Hepatocyte (in vitro differentiated cells): ENCODE measurements around the gene CDC5L. TPM values are rescaled to one million over a fixed set of nuclear protein-coding genes. Genes with fewer than 3 reads are reported as not detected.
A peak's percentile ranks its signal among the peaks of the same experiment; 100 is the strongest.

Experiments
- DNase-seq: peaks from one replicate; pipeline ENCODE4 v3.0.0-alpha.2; 2016; ENCODE audit warnings: low spot score
- H2AFZ ChIP-seq: fragments of 200-600 bp; sonication (generic); 2 replicates; pipeline ENCODE4 v1.6.0; 2016; ENCODE audit warnings: antibody characterized with exemption, mild to moderate bottlenecking
- H3K27ac ChIP-seq: fragments of 200-600 bp; sonication (generic); 2 replicates; pipeline ENCODE4 v1.5.1; 2016; ENCODE audit warnings: mild to moderate bottlenecking
- H3K27me3 ChIP-seq: fragments of 200-600 bp; sonication (generic); 2 replicates; pipeline ENCODE4 v1.6.1; 2016
- H3K36me3 ChIP-seq: fragments of 200-600 bp; sonication (generic); replicated peaks from 2 replicates; pipeline ENCODE4 v1.5.1; 2016; ENCODE audit warnings: low read depth; ENCODE audit not compliant: insufficient read depth
- H3K4me1 ChIP-seq: fragments of 200-600 bp; sonication (generic); 2 replicates; pipeline ENCODE4 v1.5.1; 2016; ENCODE audit warnings: mild to moderate bottlenecking, moderate library complexity; ENCODE audit not compliant: insufficient read depth
- H3K4me2 ChIP-seq: fragments of 200-600 bp; sonication (generic); 2 replicates; pipeline ENCODE4 v1.6.0; 2016
- H3K4me3 ChIP-seq: fragments of 200-600 bp; sonication (generic); 2 replicates; pipeline ENCODE4 v1.5.1; 2016; ENCODE audit warnings: mild to moderate bottlenecking
- H3K79me2 ChIP-seq: fragments of 200-600 bp; sonication (generic); 2 replicates; pipeline ENCODE4 v1.6.0; 2017; ENCODE audit warnings: mild to moderate bottlenecking
- H3K9me2 ChIP-seq: fragments of 200-600 bp; sonication (generic); replicated peaks from 2 replicates; pipeline ENCODE4 v1.6.0; 2017; ENCODE audit warnings: mild to moderate bottlenecking; ENCODE audit not compliant: insufficient read depth
- H3K9me3 ChIP-seq: fragments of 200-600 bp; sonication (generic); 2 replicates; pipeline ENCODE4 v1.5.1; 2016; ENCODE audit warnings: low read depth, mild to moderate bottlenecking
- H4K20me1 ChIP-seq: fragments of 200-600 bp; sonication (generic); 2 replicates; pipeline ENCODE4 v1.6.0; 2016; ENCODE audit warnings: mild to moderate bottlenecking; ENCODE audit not compliant: insufficient read depth, poor library complexity, severe bottlenecking
- CTCF ChIP-seq: fragments of 200-600 bp; sonication (generic); IDR thresholded peaks from 2 replicates; pipeline ENCODE4 v1.5.1; 2016; ENCODE audit warnings: antibody characterized with exemption, mild to moderate bottlenecking; ENCODE audit not compliant: poor library complexity
- EZH2 ChIP-seq: fragments of 200-600 bp; sonication (generic); IDR thresholded peaks from 2 replicates; pipeline ENCODE4 v1.6.1; 2016; ENCODE audit warnings: antibody characterized with exemption, mild to moderate bottlenecking, borderline replicate concordance
- EZH2phosphoT487 ChIP-seq: fragments of 200-600 bp; sonication (generic); IDR thresholded peaks from one replicate; pipeline ENCODE4 v1.6.1; 2018; ENCODE audit warnings: antibody characterized with exemption, mild to moderate bottlenecking, low read depth, moderate library complexity; ENCODE audit not compliant: unreplicated experiment, severe bottlenecking
- WGBS: methylation state at CpG from one replicate; pipeline ENCODE4 v1.1.6; 2016; ENCODE audit warnings: low lambda C conversion rate; ENCODE audit errors: missing lambda C conversion rate; 5-methylcytosine and 5-hydroxymethylcytosine counted together
- polyA plus RNA-seq: library from polyadenylated mRNA; unstranded; fragments of >200 nt; fragmentation: Nextera tagmentation; extraction: Ambion mirVana; gene quantifications from 2 replicates; pipeline ENCODE4 v1.2.1, GENCODE V29; 2016
- total RNA-seq: library from RNA; depleted of rRNA; stranded (reverse); fragments of >200 nt; gene quantifications from 2 replicates; pipeline ENCODE4 v1.2.3, GENCODE V29; 2014

The CDC5L gene
- total and polyA plus RNA-seq, 2 experiments from 2014 or later: 10.0 to 23.1 TPM

GRCh38 chr6:44431118-44431725 lies 43.7 kb downstream of the CDC5L start:
- H3K4me1 ChIP-seq: peaks cover 14% of the 10 kb centered on the region
- no peaks in the 10 kb centered on the region for H3K9me3 ChIP-seq
- TF ChIP-seq EZH2phosphoT487 (no peak), CTCF (peak; percentile 80)
- H3K4me2 ChIP-seq: no peak overlapping the region
- no peak overlapping the region for H3K27ac ChIP-seq
- H4K20me1 ChIP-seq: peaks cover under 1% of the 10 kb centered on the region
- H3K79me2 ChIP-seq: peaks cover 22% of the 10 kb centered on the region
- no peaks in the 10 kb centered on the region for H3K27me3 ChIP-seq
- WGBS: 90% methylated on average over 1 of the region's 1 CpG
- no peak overlapping the region for H2AFZ ChIP-seq
- no peaks in the 10 kb centered on the region for H3K9me2 ChIP-seq
- no peak overlapping the region for H3K4me3 ChIP-seq
- DNase-seq: peak; percentile 66
- H3K36me3 ChIP-seq: no peaks in the 10 kb centered on the region

GRCh38 chr6:44432227-44432626 lies 44.7 kb downstream of the CDC5L start:
- Histone ChIP-seq H3K36me3 (no peaks in the 10 kb centered on the region), H4K20me1 (peaks cover 5% of the 10 kb centered on the region), H3K9me2 (no peaks in the 10 kb centered on the region), H2AFZ (no peak overlapping the region), H3K27me3 (no peaks in the 10 kb centered on the region), H3K4me3 (no peak overlapping the region), H3K79me2 (peaks cover 32% of the 10 kb centered on the region), H3K9me3 (no peaks in the 10 kb centered on the region), H3K27ac (no peak overlapping the region), H3K4me2 (no peak overlapping the region), H3K4me1 (peaks cover 14% of the 10 kb centered on the region)
- peak; percentile 8 for DNase-seq
- no peak for TF ChIP-seq EZH2phosphoT487
- TF ChIP-seq CTCF: no peak
- TF ChIP-seq EZH2: no peak
- WGBS: 53% methylated on average over 2 of the region's 2 CpGs

GRCh38 chr6:44432726-44433125 lies 45.2 kb downstream of the CDC5L start:
- DNase-seq: no peak
- Histone ChIP-seq H3K9me2 (no peaks in the 10 kb centered on the region), H4K20me1 (peaks cover 5% of the 10 kb centered on the region), H3K27me3 (no peaks in the 10 kb centered on the region), H3K9me3 (no peaks in the 10 kb centered on the region), H3K4me3 (no peak overlapping the region), H3K79me2 (peaks cover 33% of the 10 kb centered on the region), H3K36me3 (no peaks in the 10 kb centered on the region), H3K4me2 (no peak overlapping the region), H3K27ac (no peak overlapping the region), H2AFZ (no peak overlapping the region), H3K4me1 (peaks cover 14% of the 10 kb centered on the region)
- TF ChIP-seq EZH2 (no peak), CTCF (no peak), EZH2phosphoT487 (no peak)
- 92% methylated on average over 1 of the region's 1 CpG for WGBS

- no peaks in the 10 kb centered on the region for H3K9me3 ChIP-seq
These were observed 48.0 kb downstream of the CDC5L start for GRCh38 chr6:44435500-44435899.

More at GRCh38 chr6:44435500-44435899, 48.0 kb downstream of the CDC5L start:
- peaks cover 33% of the 10 kb centered on the region for H3K79me2 ChIP-seq
- 98% methylated on average over 3 of the region's 3 CpGs for WGBS
- peaks cover 14% of the 10 kb centered on the region for H3K4me1 ChIP-seq
- peaks cover 5% of the 10 kb centered on the region for H4K20me1 ChIP-seq
- H2AFZ ChIP-seq: no peak overlapping the region
- H3K4me2 ChIP-seq: no peak overlapping the region
- H3K27me3 ChIP-seq: no peaks in the 10 kb centered on the region
- H3K27ac ChIP-seq: no peak overlapping the region
- H3K36me3 ChIP-seq: no peaks in the 10 kb centered on the region
- no peak for DNase-seq
- H3K9me2 ChIP-seq: no peaks in the 10 kb centered on the region
- H3K4me3 ChIP-seq: no peak overlapping the region
- no peak for TF ChIP-seq EZH2phosphoT487
- no peak for TF ChIP-seq CTCF
- TF ChIP-seq EZH2: no peak
